ENCODE results near the gene PALLD. TPM values are rescaled to one million over a fixed set of nuclear protein-coding genes. Genes with fewer than 3 reads are reported as not detected.

Gene PALLD
- total and polyA plus RNA-seq, 12 donors, result 169 to 1,537 (median 667) TPM

- no peaks in the 10 kb centered on the region for H3K36me3 ChIP-seq
- H3K4me1 ChIP-seq, result peaks cover 0 to 6% (median 0%) of the 10 kb centered on the region in 9 donors
- intact Hi-C loops (cut with DNase I), result no loop called here
- DNase-seq (no peak), ATAC-seq (no peak)
- H3K27me3 ChIP-seq, result no peaks in the 10 kb centered on the region
- TF ChIP-seq, protein P1, sequence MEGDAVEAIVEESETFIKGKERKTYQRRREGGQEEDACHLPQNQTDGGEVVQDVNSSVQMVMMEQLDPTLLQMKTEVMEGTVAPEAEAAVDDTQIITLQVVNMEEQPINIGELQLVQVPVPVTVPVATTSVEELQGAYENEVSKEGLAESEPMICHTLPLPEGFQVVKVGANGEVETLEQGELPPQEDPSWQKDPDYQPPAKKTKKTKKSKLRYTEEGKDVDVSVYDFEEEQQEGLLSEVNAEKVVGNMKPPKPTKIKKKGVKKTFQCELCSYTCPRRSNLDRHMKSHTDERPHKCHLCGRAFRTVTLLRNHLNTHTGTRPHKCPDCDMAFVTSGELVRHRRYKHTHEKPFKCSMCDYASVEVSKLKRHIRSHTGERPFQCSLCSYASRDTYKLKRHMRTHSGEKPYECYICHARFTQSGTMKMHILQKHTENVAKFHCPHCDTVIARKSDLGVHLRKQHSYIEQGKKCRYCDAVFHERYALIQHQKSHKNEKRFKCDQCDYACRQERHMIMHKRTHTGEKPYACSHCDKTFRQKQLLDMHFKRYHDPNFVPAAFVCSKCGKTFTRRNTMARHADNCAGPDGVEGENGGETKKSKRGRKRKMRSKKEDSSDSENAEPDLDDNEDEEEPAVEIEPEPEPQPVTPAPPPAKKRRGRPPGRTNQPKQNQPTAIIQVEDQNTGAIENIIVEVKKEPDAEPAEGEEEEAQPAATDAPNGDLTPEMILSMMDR (IDR thresholded peaks at IDR 0.05), result no peak
- H3K27ac ChIP-seq, result no peak overlapping the region
- H3K9me3 ChIP-seq, result peaks cover 0 to 4% (median 0%) of the 10 kb centered on the region in 11 donors
- WGBS, 2 donors, result 98 to 99% methylated on average over 2 of the region's 2 CpGs
- H3K4me3 ChIP-seq, result no peak overlapping the region
These were observed 458.8 kb downstream of the PALLD start for GRCh38 chr4:168955674-168956073.

- no peak overlapping the region for H3K27ac ChIP-seq
- intact Hi-C loops (cut with DNase I), result no loop called here
- DNase-seq, result no peak
- TF ChIP-seq, protein P1 (IDR thresholded peaks at IDR 0.05), result no peak
- H3K27me3 ChIP-seq, result no peaks in the 10 kb centered on the region
- peaks cover 0 to 13% (median 0%) of the 10 kb centered on the region in 11 donors for H3K9me3 ChIP-seq
- no peak overlapping the region for H3K4me3 ChIP-seq
- WGBS, 2 donors, result 95 to 97% methylated on average over 5 of the region's 5 CpGs
- ATAC-seq, result no peak
- H3K36me3 ChIP-seq, result no peaks in the 10 kb centered on the region
- no peaks in the 10 kb centered on the region for H3K4me1 ChIP-seq
These were observed 463.9 kb downstream of the PALLD start for GRCh38 chr4:168960716-168961115.

GRCh38 chr4:168972596-168972995 is 475.7 kb downstream of the PALLD start:
- TF ChIP-seq, protein P1 (IDR thresholded peaks at IDR 0.05), result no peak
- no peak for DNase-seq

More at GRCh38 chr4:168972596-168972995, 475.7 kb downstream of the PALLD start:
- H3K4me1 ChIP-seq, result no peaks in the 10 kb centered on the region
- H3K9me3 ChIP-seq, result peaks cover 0 to 62% (median 13%) of the 10 kb centered on the region in 11 donors
- no peak for ATAC-seq
- intact Hi-C loops (cut with DNase I), result no loop called here
- H3K4me3 ChIP-seq, result no peak overlapping the region
- WGBS, 2 donors, result 97 to 98% methylated on average over 4 of the region's 4 CpGs
- H3K27ac ChIP-seq, result no peak overlapping the region
- H3K36me3 ChIP-seq, result peaks cover 0 to 30% (median 8%) of the 10 kb centered on the region in 9 donors
- no peaks in the 10 kb centered on the region for H3K27me3 ChIP-seq

Other genes starting within 250 kb of the PALLD start
- gene DDX60, start 178.3 kb upstream of the PALLD start, total RNA-seq, result 10 to 100 TPM in 4 of 10 donors, 1 to 10 TPM in 6; 6.3 to 21.5 (median 8.4) TPM
- 1 to 10 TPM; 2.3 to 4.2 TPM for gene DDX60, start 178.3 kb upstream of the PALLD start, polyA plus RNA-seq
- 10 to 100 TPM in 3 of 10 donors, 1 to 10 TPM in 7; 5.8 to 16.8 (median 9.3) TPM for gene DDX60L, start 16.6 kb upstream of the PALLD start, total RNA-seq
- 10 to 100 TPM in 1 of 2 donors, 1 to 10 TPM in 1; 2.7 to 16.6 TPM for gene DDX60L, start 16.6 kb upstream of the PALLD start, polyA plus RNA-seq